Mammary epithelial cell (primary cell): Measurements from ENCODE around the gene BLOC1S3.

Source experiments
- EZH2 ChIP-seq: IDR thresholded peaks from 2 replicates; pipeline ENCODE4 v1.6.1; 2012; ENCODE audit warnings: low read length, inconsistent platforms, borderline replicate concordance
- TF ChIP-seq, protein P1 (sequence below), 2 donors: IDR thresholded peaks in 1 of 2; conservative IDR thresholded peaks in 1 of 2; 2 replicates each; pipeline ENCODE4 v1.5.1; 2011 to 2012; ENCODE audit warnings: inconsistent platforms in 2 of 2, low read length in 2 of 2, mild to moderate bottlenecking in 2 of 2, control low read depth in 1 of 2, low read depth in 1 of 2; ENCODE audit not compliant: insufficient read depth in 1 of 2; ENCODE audit errors: extremely low read depth in 1 of 2

DNA sequence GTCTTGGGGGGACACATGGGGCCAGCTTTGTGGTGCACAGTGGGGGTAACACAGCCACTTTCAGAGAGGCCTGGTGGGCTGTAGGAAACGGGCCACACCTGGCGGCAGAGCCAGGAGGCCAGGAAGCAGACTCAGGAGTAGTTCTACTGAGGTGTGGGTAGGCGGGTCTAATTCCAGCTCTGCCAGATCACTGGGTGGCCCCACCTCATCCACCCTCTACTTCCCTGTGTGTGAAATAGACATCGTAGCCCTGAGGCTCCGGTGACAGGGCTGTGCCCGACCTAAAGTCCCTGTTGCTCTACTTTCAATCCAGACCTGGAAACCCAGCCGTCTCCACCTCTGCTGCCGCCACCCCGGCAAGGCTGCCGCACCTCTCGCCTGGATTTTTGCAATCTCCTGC, 21.8 kb upstream of the BLOC1S3 start:
- TF ChIP-seq, protein P1, sequence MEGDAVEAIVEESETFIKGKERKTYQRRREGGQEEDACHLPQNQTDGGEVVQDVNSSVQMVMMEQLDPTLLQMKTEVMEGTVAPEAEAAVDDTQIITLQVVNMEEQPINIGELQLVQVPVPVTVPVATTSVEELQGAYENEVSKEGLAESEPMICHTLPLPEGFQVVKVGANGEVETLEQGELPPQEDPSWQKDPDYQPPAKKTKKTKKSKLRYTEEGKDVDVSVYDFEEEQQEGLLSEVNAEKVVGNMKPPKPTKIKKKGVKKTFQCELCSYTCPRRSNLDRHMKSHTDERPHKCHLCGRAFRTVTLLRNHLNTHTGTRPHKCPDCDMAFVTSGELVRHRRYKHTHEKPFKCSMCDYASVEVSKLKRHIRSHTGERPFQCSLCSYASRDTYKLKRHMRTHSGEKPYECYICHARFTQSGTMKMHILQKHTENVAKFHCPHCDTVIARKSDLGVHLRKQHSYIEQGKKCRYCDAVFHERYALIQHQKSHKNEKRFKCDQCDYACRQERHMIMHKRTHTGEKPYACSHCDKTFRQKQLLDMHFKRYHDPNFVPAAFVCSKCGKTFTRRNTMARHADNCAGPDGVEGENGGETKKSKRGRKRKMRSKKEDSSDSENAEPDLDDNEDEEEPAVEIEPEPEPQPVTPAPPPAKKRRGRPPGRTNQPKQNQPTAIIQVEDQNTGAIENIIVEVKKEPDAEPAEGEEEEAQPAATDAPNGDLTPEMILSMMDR (conservative IDR thresholded peaks at IDR 0.05 in 1 of 2, IDR thresholded peaks at IDR 0.05 in 1 of 2; ENCODE audit: extremely low read depth in 1 of 2, insufficient read depth in 1 of 2, low read depth in 1 of 2, low read length in 2 of 2), result no peak
- TF ChIP-seq EZH2, result no peak
